GM04503 (cell line): ENCODE measurements around the gene CHRNA4.

Experiments
- DNase-seq: peaks from one replicate; pipeline ENCODE4 v3.0.0-alpha.2; 2012; ENCODE audit warnings: low read depth

CHRNA4 gene

DNA sequence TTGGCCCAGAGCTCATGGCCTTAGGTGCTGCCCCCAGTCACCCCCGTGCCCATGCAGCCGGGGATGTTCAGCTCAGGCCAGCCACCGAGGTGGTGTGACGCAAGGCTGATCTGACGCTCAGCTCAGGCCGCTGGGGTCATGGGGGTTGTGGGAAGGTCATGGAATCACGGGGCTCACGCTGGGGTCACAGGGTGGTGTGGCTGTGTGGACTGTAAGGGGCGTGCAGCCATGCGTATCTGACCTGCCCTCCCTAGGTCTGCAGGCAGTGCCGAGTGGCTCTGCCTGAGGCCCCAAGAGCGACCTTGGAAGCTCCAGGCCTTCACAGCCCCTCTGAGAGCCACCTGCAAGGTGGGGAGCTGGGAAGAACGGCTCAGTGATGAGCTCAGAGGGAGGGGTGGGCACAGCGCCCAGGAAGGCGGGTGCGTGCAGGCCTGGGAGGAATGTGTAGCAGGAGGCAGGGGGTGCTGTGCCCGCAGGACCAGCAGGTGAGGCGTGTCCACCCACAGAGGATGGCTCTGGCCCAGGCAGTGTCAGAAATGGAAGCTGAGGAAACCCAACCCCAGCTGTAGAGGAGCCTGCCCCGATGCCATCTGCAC lies 27.8 kb downstream of the CHRNA4 start:
- no peak for DNase-seq

DNA sequence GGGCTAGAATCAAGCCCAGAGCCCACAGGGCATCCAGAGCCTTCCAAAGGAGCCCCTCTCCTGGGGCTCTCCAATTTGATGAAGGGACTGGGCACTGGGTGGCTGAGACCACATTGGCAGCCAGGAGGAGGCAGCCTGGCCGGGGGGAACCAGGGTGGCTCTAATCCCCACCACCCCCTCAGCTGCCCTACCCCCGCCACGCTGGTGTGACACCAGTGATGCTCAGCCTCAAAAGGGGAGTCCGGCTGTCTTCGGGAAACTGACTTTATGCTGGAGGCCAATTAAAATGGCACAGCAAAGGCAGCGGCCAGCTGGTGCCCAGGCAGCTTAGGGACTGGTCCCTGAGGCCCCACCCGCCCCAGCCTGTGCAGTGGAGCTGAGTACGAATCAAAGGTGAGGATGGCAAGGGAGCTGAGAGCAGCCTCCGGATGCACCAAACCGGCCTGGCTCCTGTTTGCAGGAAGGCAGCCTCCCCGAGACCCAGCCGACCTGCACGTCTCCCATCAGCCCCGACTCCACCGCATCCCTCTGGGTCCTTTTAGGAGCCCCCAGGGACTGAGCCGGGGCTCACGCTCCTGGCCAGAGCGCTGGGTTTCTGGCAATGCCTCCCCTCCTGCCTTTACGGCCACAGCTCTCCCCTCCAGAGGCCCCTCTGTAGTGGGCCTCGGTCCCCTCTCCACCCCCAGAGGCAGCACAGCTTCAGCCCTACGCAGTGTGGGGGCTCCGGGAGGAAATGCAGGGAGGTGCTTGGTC lies 28.5 kb downstream of the CHRNA4 start:
- DNase-seq: no peak

DNA sequence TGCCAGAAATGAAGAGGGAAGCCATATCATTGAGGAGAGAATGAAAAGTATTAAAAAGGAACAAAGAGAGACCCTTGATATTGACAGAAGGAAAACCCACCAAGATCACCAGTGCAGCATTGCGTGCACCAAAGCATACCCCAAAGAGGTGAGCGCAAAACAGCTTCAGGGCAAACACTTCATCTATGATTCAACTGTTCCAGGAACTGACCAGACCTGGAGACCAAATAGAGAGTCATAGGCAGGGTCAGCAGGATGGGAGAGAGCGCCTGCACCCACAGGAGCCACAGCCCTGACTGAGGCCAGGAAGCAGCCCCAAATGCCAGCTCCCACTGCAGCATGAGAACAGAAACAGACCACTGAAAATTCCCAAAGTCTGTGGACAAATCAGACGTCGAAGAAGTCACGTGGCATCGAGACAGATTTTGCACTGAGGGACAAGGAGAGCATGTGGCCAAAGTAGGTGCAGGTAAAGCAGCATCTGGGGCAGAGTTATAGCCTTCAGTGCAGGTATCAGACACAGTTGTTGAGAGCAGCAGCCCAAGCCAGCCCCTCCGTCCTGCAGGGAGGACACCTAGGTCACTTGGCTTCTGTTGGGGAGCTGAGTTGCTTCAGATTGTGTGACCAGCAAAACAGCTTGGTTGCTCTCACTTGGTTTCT lies 29.3 kb downstream of the CHRNA4 start:
- DNase-seq: no peak

DNA sequence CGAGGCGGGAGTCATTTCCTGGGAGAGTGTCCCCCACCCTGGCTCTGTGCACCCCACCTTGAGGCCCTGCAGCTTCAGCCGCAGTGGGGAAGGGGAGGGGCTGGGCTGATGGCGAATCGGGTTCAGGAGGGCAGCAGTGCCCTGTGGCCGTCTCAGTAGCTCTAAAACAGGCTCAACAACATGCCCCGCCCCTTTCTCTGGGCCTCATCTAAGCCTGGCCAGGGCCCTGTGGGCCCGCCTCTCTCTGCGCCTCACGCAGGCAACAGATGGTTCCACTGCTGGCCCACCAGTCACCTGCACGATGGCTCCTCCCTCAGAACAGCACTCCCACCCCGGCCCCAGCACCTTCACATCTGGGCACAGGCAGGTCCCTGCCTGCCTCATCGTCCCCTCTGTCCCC lies 30.2 kb downstream of the CHRNA4 start:
- DNase-seq: no peak

DNA sequence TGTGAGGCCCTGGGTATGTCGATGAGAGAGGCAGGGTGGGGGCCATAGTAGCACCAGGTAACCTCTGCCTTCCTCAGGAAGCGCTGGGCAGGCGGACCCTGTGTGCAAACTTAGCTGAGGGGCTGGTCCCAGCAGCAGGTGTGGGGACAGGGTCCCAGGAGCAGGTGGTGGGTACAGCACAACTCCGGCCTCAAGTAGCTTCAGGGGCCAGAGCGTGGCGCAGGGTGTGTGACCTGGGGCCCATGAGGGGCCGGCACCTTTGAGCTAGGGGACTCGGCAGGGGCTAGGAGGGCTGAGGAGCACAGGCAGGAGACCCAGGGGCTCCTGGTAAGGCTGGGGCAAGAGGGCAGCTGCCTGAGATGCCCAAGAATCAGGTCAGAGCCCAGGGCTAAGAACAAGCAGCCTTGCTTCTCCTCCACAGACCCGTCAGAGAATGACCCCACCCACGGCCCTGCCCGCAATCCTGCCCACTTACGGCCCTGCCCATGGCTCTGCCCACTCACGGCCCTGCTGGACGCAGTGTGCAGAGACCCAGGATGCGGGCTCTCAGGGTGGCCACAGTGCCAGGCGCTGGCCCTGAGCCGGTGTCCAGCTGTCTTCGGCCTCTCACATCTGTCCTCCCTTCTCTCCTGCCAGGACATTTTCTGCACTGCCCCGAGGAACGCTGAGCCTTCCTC lies 30.9 kb downstream of the CHRNA4 start:
- DNase-seq: no peak

DNA sequence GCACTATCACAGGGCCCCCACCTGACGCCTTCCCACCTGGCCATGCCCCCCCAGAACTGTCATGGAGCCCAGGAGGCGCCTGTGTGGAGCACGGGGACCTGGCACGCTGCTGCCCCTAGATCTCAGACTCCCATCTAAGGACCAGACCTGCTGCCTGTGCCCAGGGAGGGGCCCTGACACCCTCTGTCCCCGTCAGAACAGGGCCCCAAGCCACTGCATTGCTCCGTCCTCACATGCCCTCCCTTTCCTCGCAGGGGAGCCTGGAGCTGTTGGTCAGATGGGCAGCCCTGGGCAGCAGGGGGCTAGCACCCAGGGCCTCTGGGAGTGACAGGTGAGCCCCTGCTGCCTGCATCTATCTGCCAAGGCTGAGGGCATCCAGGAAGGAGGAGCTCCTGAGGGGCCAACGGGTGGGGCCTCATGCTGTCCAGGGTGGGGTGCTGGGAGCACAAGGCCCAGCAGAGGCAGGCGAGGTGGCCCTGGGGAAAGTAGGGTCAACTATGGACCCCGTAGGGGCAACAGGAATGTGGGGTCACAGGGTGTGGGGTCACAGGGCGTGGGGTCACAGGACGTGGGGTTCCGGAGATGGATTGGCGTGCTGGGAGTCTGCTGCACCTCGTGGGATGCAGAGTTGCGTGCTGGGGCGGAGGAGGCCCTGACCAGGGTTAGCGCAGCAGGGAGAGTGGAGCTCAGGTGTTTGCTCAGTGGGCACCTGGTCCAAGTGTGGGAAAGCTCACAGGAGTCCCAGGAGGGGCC lies 31.6 kb downstream of the CHRNA4 start:
- no peak for DNase-seq

DNA sequence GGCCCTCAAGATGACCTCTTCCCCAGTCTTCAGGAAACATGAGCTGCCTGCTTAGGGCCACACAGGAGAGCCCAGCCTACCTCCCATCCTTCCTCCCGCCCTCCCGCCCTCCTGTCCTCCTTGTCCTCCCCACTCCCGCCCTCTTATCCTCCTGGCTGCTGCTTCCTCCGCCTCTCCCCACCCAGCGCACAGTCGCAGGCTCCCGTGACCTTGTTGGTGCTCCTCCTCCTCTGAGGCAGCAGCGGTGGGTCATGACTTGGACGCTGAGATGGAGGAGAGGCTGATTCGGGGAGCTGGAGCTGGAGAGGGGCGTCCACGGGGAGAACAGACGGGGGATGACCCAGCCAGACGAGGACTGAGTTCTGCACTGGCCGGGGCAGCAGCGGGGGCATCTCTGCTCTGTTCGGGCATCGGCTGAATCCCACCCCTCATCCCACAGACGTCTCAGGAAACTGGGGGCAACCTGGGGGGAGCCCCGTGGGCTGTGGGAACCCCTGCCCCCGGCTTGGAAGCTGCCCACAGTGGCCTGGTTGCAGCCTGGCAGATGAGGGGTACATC lies 32.4 kb downstream of the CHRNA4 start:
- no peak for DNase-seq

DNA sequence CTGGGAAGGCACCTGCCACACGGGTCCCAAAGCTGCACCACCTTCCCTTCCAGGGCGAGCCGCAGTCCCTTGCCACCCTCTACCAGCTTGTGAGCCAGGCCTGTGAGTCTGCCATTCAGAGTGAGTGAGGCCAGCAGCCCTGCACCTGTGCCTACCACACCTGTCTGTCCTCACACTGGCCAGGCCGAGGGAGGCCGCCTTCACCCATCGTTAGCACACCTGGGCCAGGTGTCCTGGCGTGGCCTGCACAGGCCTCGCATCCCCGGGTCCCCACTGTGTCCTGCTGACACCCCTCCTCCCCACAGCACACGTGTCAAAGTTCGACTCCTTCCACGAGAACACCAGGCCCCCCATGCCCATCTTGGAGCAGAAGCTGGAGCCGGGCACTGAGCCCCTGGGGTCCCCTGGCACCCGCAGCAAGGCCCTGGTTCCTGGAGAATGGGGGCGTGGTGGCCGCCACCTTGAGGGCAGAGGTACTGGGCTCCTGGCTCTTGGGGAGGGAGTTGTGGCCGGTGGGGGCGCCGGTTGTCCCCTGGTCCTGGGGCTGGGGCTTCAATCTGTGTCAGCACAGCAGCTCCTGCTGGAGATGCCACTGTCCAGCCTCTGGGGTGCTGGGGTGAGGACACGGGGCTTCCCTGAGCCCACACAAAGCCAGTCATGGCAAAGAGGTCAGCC lies 33.0 kb downstream of the CHRNA4 start:
- DNase-seq: no peak

DNA sequence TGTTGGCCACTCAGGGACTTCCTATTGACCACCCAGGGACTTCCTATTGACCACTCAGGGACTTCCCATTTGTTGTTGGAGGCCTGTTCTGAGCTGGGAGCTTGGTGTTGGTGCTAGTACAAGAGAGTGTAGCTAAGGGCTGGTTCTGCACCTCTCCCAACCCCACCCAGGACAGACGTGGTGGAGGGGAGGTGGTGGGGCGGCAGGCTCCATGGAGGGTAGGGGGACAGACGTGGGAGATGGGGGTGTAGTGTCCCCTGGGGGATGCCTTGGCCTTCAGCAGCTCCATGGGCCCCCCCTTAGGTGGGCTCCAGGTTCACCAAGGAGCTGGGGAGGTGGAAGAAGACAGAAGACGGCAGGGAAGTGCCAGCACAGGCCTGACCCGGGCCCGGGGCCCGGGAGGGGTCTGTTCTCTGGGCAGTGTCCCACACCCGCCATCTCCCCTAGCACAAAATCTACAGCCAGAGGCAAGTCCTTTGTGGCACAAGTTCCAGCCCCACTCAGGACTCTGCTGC lies 33.9 kb downstream of the CHRNA4 start:
- no peak for DNase-seq

DNA sequence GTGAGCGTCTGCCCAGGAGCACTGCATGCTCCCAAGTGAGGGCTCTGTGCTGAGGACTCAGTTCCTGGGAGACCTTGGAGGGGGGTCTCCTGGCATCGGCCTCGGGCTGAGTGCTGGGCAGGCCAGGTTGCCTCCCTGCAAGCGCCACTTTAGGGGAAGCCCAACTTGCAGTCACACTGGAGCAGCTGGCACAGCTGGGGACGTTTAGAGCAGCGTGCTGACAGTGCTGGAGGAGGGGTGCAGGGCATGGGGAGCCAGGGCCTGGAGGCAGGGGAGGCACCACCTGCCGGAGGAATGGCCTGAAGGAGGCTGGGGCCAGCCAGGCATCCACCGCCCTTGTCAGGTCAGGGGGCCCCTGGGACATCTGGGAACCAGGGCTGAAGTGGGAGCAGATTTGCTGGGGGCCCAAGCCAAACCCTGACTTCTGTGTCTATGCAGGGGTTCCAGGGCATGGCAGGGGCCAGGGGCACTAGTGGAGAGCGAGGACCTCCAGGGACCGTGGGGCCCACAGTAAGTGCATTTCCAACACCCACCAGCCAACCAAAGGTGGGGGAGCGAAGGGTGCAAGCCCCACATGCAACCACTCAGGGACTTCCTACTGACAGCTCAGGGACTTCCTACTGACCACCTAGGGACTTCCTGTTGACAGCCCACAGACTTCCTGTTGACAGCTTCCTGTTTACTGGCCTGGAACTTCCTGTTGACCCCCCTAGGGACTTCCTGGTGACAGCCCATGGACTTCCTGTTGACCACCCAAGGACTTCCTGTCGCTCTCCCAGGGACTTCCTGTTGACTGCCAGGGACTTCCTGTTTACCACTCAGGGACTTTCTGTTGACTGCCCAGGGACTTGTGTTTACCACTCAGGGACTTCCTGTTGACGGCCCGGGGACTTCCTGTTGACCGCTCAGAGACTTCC lies 34.6 kb downstream of the CHRNA4 start:
- no peak for DNase-seq

DNA sequence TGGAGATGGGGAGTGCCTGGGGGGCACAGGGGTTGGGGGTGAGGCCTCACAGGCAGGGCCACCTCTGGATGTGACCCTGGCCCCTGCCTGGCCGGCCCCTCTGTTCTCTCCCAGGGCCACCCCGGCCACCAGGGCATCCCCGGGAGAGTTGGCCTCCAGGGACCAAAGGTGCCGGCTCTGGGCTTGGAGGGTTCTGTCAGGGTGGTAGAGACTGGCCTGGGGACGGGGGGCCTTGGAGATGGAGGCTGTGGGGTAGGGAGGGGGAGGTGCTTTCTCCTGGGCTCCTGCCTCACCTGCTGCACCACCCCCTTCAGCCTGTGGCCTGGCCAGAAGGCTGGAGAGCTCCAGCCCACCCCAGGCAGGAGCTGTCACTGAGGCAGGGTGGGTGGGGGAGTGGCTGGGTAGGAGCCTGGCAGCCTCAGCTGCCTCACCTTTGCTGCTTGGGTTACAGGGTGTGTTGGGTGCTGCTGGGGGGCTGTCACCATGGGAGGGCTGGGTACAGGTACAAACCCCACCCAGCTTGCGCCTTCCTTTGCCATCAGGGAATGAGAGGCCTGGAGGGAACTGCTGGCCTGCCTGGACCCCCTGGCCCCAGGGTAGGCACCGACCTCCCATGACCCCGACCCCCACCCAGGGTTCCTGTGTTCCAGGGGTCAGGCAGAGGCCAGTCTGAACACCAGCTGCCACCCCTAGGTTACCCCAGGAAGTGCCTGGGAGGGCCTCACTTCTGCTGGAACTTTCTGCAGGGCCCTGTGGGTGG lies 35.4 kb downstream of the CHRNA4 start:
- no peak for DNase-seq

DNA sequence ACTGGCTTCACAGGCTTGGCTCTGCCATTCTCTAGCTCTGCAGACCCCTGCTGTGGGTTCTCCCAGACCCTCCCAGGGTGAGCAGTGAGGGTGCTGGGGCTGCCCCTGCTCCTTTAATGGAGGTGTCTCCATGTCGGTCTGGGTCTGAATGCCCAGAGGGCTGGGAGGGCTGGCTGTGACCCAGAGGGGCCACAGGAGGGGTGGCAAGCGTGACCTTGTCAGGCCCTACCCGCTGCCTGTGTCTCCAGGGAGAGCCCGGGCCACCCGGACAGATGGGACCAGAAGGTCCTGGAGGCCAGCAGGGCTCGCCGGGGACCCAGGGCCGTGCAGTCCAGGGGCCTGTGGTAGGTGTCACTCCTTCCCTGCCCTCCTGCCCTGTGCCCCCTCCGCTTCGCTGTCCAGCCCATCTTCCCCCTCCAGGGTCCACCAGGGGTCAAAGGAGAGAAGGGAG lies 36.1 kb downstream of the CHRNA4 start:
- no peak for DNase-seq

DNA sequence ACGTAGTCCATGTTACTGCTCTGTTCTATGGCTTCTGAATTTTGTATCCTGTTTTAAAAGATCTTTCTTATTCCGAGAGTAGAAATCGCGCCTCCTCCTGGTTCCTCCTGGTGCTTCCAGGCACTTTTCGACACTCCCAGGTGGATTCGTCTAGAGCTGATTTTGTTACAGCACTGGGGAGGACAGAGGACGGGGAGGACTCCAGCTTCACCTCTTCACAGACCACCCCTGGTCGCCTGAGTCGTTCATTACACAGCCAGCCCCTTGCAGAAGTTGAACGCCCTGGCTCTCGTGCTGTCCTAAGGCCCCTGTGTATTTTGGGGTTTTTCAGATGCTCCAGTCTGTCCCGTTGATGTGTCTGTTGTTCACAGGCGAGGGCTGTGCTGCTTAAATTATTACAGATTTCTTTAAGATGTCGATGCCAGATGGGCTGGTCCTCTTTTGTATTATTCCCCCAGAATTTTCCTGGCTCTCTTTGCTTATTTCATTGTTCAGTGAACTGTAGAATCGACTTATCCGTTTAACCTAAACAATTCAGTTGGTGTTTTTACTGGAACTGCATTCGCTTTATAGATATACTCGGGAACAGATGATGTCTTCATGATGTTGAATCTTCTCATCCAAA lies 37.7 kb downstream of the CHRNA4 start:
- no peak for DNase-seq

DNA sequence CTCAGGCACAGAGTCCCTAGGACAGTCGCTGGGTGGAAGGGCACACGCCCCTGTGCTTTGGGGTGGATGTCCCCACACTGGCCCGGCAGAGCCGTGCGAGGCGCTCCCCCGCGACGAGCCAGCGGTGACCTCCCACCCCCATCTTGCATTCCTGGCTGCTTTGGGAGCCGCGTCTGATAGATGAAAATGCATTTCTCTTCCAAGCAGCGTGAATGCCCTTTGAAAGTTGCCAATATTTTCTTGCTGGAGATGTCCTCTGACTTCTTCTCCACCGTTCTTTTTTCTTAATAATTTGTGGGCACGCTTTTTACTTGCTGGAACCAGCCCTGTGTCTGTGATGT lies 38.2 kb downstream of the CHRNA4 start:
- DNase-seq: no peak

DNA sequence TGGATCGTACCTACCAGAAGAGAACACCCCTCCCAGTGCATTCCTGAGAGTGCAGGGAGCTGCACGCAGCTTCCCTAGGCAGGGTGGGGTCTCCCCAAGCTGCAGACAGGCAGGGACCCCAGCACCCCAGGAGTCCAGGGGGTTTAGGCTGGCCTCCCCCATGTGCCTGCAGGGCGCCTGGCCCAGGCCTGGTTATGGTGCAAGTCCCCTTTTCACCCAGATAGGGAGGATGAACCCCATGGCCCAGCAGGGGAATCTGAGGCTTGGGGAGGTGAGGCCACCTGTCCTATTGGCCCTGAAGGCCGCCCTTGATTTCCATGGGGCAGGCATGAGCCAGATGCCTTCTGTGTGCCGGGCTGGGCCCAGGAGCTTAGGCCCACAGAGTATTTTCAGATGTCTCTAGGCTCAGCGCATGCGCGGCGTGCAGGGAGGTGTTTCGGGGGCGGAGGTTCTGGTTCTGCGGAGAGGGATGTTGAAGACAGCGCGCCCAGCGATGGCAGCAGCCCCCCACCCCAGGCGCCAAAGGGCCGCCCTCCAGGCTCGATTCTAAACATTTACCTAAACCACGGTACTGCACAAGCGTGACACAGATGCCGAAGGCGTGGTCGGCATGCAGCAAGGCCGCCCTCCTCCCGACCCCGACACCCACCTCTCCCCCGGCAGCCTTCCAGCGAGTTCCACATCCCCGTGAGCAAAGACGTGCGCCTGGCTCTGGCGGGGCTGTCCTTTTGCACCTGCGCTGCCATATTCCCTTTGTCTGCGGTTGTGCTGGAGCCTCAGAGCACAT lies 38.8 kb downstream of the CHRNA4 start:
- no peak for DNase-seq

DNA sequence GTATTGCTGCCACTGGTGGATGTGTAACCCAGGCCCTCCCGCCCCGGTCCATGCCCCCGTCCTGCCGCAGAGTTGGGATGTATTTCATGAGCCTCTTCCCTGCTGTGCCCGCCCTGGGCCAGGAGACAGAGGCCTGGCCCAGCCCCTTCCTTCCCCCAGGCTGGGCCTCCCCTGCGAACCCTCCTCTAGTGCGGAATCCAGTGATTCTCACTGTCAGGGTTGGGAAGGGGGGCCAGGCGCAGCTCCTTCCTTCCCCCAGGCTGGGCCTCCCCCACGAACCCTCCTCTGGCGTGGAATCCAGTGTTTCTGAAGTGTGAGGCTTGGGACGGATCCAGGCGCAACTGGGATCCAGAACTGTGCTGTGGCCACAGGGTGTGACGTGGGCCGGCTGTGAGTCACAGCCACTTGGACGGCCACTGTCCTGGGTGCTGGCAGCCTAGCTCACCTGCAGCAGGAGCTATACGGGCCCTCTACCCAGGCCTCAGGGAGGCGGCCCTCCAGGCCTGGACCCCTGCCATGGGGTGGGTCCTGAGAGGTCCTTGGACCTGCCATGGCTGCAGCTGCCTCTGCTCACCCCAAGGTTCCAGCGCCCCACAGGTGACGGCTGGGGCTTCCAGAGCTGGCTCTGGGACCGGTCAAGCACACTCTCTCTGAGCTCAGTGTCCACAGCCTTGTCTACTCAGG lies 39.9 kb downstream of the CHRNA4 start:
- DNase-seq: no peak

DNA sequence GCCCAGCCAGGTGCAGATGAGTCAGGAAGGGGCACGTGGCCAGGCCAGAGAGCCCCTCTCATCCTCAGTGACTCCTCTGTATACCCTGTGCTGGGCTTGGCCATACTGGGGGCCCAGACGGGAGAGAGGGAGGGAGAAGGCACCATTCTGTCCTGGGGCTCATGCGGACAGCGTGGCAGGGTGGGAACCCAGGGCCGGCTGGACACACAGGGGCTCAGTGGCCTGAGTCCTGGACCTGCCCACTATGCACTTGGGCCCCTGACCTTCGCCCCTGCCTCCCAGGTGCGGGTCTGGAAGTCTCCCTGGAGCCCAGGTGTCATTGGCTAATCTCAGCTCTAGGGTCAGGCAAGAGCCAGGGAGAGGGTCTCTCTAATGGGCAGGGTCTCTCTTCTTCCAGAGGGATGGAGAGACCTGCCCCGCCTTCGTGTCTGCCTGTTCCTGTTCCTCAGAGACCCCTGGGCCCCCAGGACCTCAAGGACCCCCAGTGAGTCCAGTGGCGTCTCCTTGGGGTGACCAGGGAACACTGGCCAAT lies 40.5 kb downstream of the CHRNA4 start:
- DNase-seq: no peak
